ENCODE results near the gene TCP1.

- TF ChIP-seq SUZ12 (IDR thresholded peaks at IDR 0.05; ENCODE audit: extremely low read depth, insufficient read depth, insufficient read length) (no peak), YY1 (IDR thresholded peaks at IDR 0.05; ENCODE audit: insufficient read depth, insufficient read length) (no peak)
Observed at GRCh38 chr6:159826004-159826403, 36.6 kb upstream of the TCP1 start.
